SU-DHL-6 (cell line): ENCODE measurements around the gene DENND6B.

Experiments
- H2AFZ ChIP-seq: fragments of 200-600 bp; sonication (generic); 2 replicates; pipeline ENCODE4 v1.6.1; 2014; ENCODE audit warnings: low read depth, mild to moderate bottlenecking, moderate library complexity, mixed read lengths, antibody characterized with exemption, low read length; ENCODE audit not compliant: severe bottlenecking
- H3F3A ChIP-seq: fragments of 200-600 bp; shearing (Covaris generic); 2 replicates; pipeline ENCODE4 v1.6.0; 2016; ENCODE audit warnings: antibody characterized with exemption, mild to moderate bottlenecking; ENCODE audit not compliant: insufficient read depth
- H3K27ac ChIP-seq: fragments of 200-600 bp; sonication (generic); 2 replicates; pipeline ENCODE4 v1.5.1; 2016; ENCODE audit warnings: low read depth, mild to moderate bottlenecking, low read length, moderate library complexity, mixed read lengths
- H3K27me3 ChIP-seq: fragments of 200-600 bp; sonication (generic), shearing (Covaris generic); 2 replicates; pipeline ENCODE4 v1.6.0; 2014; ENCODE audit warnings: mild to moderate bottlenecking, low read length
- H3K36me3 ChIP-seq: fragments of 200-600 bp; sonication (generic); 2 replicates; pipeline ENCODE4 v1.6.1; 2014; ENCODE audit warnings: mild to moderate bottlenecking, low read length, mixed read lengths
- H3K4me2 ChIP-seq: fragments of 300-600, 200-600 bp; shearing (Covaris generic), sonication (generic); 2 replicates; pipeline ENCODE4 v1.6.0; 2014; ENCODE audit warnings: low read length, low read depth, mild to moderate bottlenecking; ENCODE audit not compliant: poor library complexity, severe bottlenecking
- H3K4me3 ChIP-seq: fragments of 200-600 bp; sonication (generic); 2 replicates; pipeline ENCODE4 v1.5.1; 2014; ENCODE audit warnings: antibody characterized with exemption, low read length, mild to moderate bottlenecking, mixed read lengths; ENCODE audit not compliant: insufficient read depth, poor library complexity, severe bottlenecking
- H3K79me2 ChIP-seq: fragments of 200-600 bp; sonication (generic); 2 replicates; pipeline ENCODE4 v1.6.1; 2014; ENCODE audit warnings: mild to moderate bottlenecking, low read length, moderate library complexity; ENCODE audit not compliant: insufficient read depth
- H3K9ac ChIP-seq: fragments of 200-600 bp; sonication (generic); 2 replicates; pipeline ENCODE4 v1.7.0; 2014; ENCODE audit warnings: mild to moderate bottlenecking, low read length
- H3K9me2 ChIP-seq: fragments of 200-600 bp; sonication (generic); replicated peaks from 2 replicates; pipeline ENCODE4 v1.6.1; 2014; ENCODE audit warnings: low read length; ENCODE audit not compliant: insufficient read depth
- H3K9me3 ChIP-seq: fragments of 200-600 bp; sonication (generic); 2 replicates; pipeline ENCODE4 v1.6.1; 2014; ENCODE audit warnings: low read length, mixed read lengths; ENCODE audit not compliant: insufficient read depth
- H4K20me1 ChIP-seq: fragments of 200-600 bp; sonication (generic); 2 replicates; pipeline ENCODE4 v1.6.1; 2014; ENCODE audit warnings: low read depth, mild to moderate bottlenecking, antibody characterized with exemption, low read length, moderate library complexity, mixed read lengths
- CTCF ChIP-seq: fragments of 200-600 bp; sonication (generic); IDR thresholded peaks from one replicate; pipeline ENCODE4 v1.5.1; 2017; ENCODE audit warnings: antibody characterized with exemption, mild to moderate bottlenecking, low read length, moderate library complexity; ENCODE audit not compliant: insufficient read depth, poor library complexity, severe bottlenecking
- EZH2phosphoT487 ChIP-seq: fragments of 200-600 bp; sonication (generic), shearing (Covaris generic); conservative IDR thresholded peaks from 2 replicates; pipeline ENCODE4 v1.6.1; 2018; ENCODE audit warnings: mild to moderate bottlenecking, antibody characterized with exemption, low read length, moderate library complexity, mixed read lengths

The DENND6B gene

DNA sequence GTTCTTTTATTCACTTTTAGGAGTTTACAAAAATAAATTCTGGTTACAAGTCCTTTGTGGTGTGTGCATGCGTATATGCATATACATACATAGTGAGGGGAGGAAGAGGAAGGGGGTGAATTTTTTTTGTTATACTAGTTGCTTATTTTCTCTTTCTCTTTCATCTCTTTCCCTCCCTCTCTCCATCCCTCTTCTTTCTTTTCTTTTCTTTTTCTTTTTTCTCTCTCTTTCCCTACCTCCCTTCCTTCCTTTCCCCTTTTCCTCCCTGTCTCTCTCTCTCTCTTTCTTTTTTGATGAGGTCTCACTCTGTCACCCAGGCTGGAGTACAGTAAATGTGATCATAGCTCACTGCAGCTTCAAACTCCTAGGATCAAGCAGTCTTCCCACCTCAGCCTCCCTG is 30.4 kb upstream of the DENND6B start:
- Histone ChIP-seq H3F3A (0 out of 2 replicates have a peak, but pooled peaks cover 4% of the 10 kb centered on the region), H2AFZ (no peak overlapping the region), H4K20me1 (peaks cover 20% of the 10 kb centered on the region; the same call in 1 of the 2 replicates), H3K4me3 (no peak overlapping the region), H3K9me3 (no peaks in the 10 kb centered on the region), H3K79me2 (peaks cover 93% of the 10 kb centered on the region), H3K27ac (no peak overlapping the region), H3K4me2 (no peak overlapping the region), H3K9me2 (no peaks in the 10 kb centered on the region), H3K36me3 (no peaks in the 10 kb centered on the region; the same call in 1 of the 2 replicates), H3K27me3 (no peaks in the 10 kb centered on the region), H3K9ac (no peak overlapping the region)
- no peak for TF ChIP-seq EZH2phosphoT487
- no peak for TF ChIP-seq CTCF

GRCh38 chr22:50356186-50356585 is 29.4 kb upstream of the DENND6B start:
- H2AFZ ChIP-seq: no peak overlapping the region
- H3K27ac ChIP-seq: no peak overlapping the region
- 0 out of 2 replicates have a peak, but pooled peaks cover 4% of the 10 kb centered on the region for H3F3A ChIP-seq
- H3K9ac ChIP-seq: no peak overlapping the region
- no peak overlapping the region for H3K4me2 ChIP-seq
- no peaks in the 10 kb centered on the region for H3K9me2 ChIP-seq
- no peak overlapping the region for H3K4me3 ChIP-seq
- no peaks in the 10 kb centered on the region; the same call in 1 of the 2 replicates for H3K36me3 ChIP-seq
- H4K20me1 ChIP-seq: peaks cover 23% of the 10 kb centered on the region; the same call in 1 of the 2 replicates
- no peaks in the 10 kb centered on the region for H3K9me3 ChIP-seq
- TF ChIP-seq CTCF (no peak), EZH2phosphoT487 (no peak)
- no peaks in the 10 kb centered on the region for H3K27me3 ChIP-seq
- H3K79me2 ChIP-seq: peaks cover 91% of the 10 kb centered on the region

GRCh38 chr22:50348058-50348457 is 21.2 kb upstream of the DENND6B start:
- H3K79me2 ChIP-seq: peaks cover 69% of the 10 kb centered on the region

More at GRCh38 chr22:50348058-50348457, 21.2 kb upstream of the DENND6B start:
- Histone ChIP-seq H3F3A (no peaks in the 10 kb centered on the region), H2AFZ (no peak overlapping the region), H3K9me3 (no peaks in the 10 kb centered on the region), H3K27me3 (no peaks in the 10 kb centered on the region), H3K27ac (no peak overlapping the region), H3K9ac (no peak overlapping the region), H3K36me3 (no peaks in the 10 kb centered on the region), H3K4me3 (no peak overlapping the region), H4K20me1 (peaks cover 4% of the 10 kb centered on the region; the same call in 1 of the 2 replicates), H3K9me2 (no peaks in the 10 kb centered on the region), H3K4me2 (no peak overlapping the region)
- TF ChIP-seq EZH2phosphoT487: no peak
- no peak for TF ChIP-seq CTCF
